Osteoblast (primary cell): ENCODE data around the gene RASL10A. TPM values are rescaled to one million over a fixed set of nuclear protein-coding genes. Genes with fewer than 3 reads are reported as not detected.

Source experiments
- DNase-seq: peaks from one replicate; pipeline ENCODE4 v3.0.0; 2011; ENCODE audit warnings: low spot score, mixed read lengths; ENCODE audit not compliant: insufficient read length; ENCODE audit errors: missing footprints
- H2AFZ ChIP-seq: 2 replicates; pipeline ENCODE4 v1.6.0; 2011; ENCODE audit warnings: mild to moderate bottlenecking, low read length
- H3K27ac ChIP-seq: 2 replicates; pipeline ENCODE4 v1.5.1; 2011; ENCODE audit warnings: mild to moderate bottlenecking, low read depth, low read length, moderate library complexity
- H3K27me3 ChIP-seq: 2 replicates; pipeline ENCODE4 v1.6.0; 2012; ENCODE audit warnings: mild to moderate bottlenecking, control low read depth, inconsistent platforms, low read length, moderate library complexity; ENCODE audit not compliant: insufficient read depth
- H3K36me3 ChIP-seq: 2 replicates; pipeline ENCODE4 v1.5.1; 2011; ENCODE audit warnings: mild to moderate bottlenecking, low read length, control low read depth, moderate library complexity; ENCODE audit not compliant: insufficient read depth
- H3K4me1 ChIP-seq: 2 replicates; pipeline ENCODE4 v1.5.1; 2011; ENCODE audit warnings: mild to moderate bottlenecking, low read length, control low read depth, moderate library complexity; ENCODE audit not compliant: insufficient read depth
- H3K4me2 ChIP-seq: 2 replicates; pipeline ENCODE4 v1.6.0; 2011; ENCODE audit warnings: mild to moderate bottlenecking, low read length; ENCODE audit not compliant: insufficient read depth
- H3K4me3 ChIP-seq: fragments of 200-600 bp; sonication (generic); 3 replicates; pipeline ENCODE4 v1.5.1; 2012; ENCODE audit warnings: mild to moderate bottlenecking, low read length, inconsistent platforms; ENCODE audit not compliant: insufficient read depth
- H3K79me2 ChIP-seq: 2 replicates; pipeline ENCODE4 v1.6.0; 2012; ENCODE audit warnings: mild to moderate bottlenecking, low read length, control low read depth, inconsistent platforms; ENCODE audit not compliant: insufficient read depth
- H3K9me3 ChIP-seq: 2 replicates; pipeline ENCODE4 v1.5.1; 2011; ENCODE audit warnings: low read depth, low read length, control low read depth
- H4K20me1 ChIP-seq: 2 replicates; pipeline ENCODE4 v1.6.0; 2012; ENCODE audit warnings: mild to moderate bottlenecking, low read length, control low read depth; ENCODE audit not compliant: insufficient read depth
- total RNA-seq: library from RNA; depleted of rRNA; stranded (reverse); fragments of >200 nt; gene quantifications from 2 replicates; pipeline ENCODE4 v1.2.3, GENCODE V29; 2012
- TF ChIP-seq, protein P1 (sequence below): IDR thresholded peaks from 2 replicates; pipeline ENCODE4 v1.5.1; 2011; ENCODE audit warnings: mild to moderate bottlenecking, low read depth, low read length, moderate library complexity; ENCODE audit errors: extremely low read depth

The RASL10A gene
- total RNA-seq, 1 donor = not detected

GRCh38 chr22:29309332-29310064, 6.0 kb downstream of the RASL10A start:
- Histone ChIP-seq H3K27me3 (peaks cover 15% of the 10 kb centered on the region), H4K20me1 (peaks cover 17% of the 10 kb centered on the region), H3K79me2 (peaks cover 32% of the 10 kb centered on the region), H3K9me3 (no peaks in the 10 kb centered on the region), H2AFZ (no peak overlapping the region), H3K4me3 (peak overlapping the region; percentile 10), H3K36me3 (no peaks in the 10 kb centered on the region), H3K4me2 (peak overlapping the region; percentile 32), H3K27ac (peak overlapping the region; percentile 78), H3K4me1 (peaks cover 37% of the 10 kb centered on the region)
- peak; percentile 77 for DNase-seq
- TF ChIP-seq, protein P1, sequence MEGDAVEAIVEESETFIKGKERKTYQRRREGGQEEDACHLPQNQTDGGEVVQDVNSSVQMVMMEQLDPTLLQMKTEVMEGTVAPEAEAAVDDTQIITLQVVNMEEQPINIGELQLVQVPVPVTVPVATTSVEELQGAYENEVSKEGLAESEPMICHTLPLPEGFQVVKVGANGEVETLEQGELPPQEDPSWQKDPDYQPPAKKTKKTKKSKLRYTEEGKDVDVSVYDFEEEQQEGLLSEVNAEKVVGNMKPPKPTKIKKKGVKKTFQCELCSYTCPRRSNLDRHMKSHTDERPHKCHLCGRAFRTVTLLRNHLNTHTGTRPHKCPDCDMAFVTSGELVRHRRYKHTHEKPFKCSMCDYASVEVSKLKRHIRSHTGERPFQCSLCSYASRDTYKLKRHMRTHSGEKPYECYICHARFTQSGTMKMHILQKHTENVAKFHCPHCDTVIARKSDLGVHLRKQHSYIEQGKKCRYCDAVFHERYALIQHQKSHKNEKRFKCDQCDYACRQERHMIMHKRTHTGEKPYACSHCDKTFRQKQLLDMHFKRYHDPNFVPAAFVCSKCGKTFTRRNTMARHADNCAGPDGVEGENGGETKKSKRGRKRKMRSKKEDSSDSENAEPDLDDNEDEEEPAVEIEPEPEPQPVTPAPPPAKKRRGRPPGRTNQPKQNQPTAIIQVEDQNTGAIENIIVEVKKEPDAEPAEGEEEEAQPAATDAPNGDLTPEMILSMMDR = no peak

DNA sequence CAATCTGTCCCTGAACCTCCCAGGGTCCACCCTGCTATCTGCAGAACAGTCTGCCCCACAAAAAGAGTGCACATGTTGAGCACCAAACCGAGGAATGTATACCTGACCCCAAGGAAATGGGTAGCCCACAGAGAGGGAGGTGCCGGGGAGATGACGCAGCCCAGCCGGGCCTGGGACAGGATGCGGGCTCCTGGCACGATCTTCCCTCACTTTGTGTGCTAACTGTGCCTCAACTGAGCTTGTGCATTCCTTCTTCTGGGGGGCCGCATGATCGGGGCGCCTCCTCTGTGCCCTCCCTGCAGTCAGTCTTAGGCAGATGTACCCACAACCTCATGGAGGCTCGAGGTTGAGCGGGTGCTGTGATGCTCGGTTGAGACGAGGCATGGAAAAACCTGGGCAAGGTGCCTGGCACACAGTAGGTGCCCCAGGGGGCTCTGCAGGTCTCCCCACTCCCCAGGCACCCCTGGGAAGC, 6.7 kb downstream of the RASL10A start:
- Histone ChIP-seq H3K27ac (peak overlapping the region; percentile 78), H3K9me3 (no peaks in the 10 kb centered on the region), H3K27me3 (peaks cover 8% of the 10 kb centered on the region), H2AFZ (no peak overlapping the region), H3K4me1 (peaks cover 37% of the 10 kb centered on the region), H3K4me3 (peak overlapping the region; percentile 25), H3K36me3 (no peaks in the 10 kb centered on the region), H4K20me1 (peaks cover 14% of the 10 kb centered on the region), H3K79me2 (peaks cover 32% of the 10 kb centered on the region), H3K4me2 (peak overlapping the region; percentile 32)
- TF ChIP-seq, protein P1 = no peak
- DNase-seq = peak; percentile 96

DNA sequence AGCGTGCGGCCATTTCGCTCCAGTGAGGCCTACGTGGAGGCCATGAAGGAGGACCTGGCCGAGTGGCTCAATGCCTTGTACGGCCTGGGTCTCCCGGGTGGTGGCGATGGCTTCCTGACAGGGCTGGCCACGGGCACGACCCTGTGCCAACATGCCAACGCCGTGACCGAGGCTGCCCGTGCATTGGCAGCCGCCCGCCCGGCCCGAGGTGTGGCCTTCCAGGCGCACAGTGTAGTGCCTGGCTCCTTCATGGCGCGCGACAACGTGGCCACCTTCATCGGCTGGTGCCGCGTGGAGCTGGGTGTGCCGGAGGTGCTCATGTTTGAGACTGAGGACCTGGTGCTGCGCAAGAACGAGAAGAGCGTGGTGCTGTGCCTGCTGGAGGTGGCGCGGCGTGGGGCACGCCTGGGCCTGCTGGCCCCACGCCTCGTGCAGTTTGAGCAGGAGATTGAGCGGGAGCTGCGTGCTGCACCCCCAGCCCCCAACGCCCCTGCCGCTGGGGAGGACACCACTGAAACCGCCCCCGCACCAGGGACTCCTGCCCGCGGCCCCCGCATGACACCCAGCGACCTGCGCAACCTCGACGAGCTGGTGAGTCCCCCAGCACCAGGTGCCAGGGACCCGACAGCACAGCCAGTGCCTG, 7.2 kb downstream of the RASL10A start:
- H3K27me3 ChIP-seq = peaks cover 3% of the 10 kb centered on the region
- H3K36me3 ChIP-seq = no peaks in the 10 kb centered on the region
- peak overlapping the region; percentile 95 for H3K4me2 ChIP-seq
- H4K20me1 ChIP-seq = peaks cover 14% of the 10 kb centered on the region
- peaks cover 32% of the 10 kb centered on the region for H3K79me2 ChIP-seq
- peak overlapping the region; percentile 81 for H3K4me3 ChIP-seq
- H3K4me1 ChIP-seq = peaks cover 37% of the 10 kb centered on the region
- peak overlapping the region; percentile 65 for H3K27ac ChIP-seq
- no peaks in the 10 kb centered on the region for H3K9me3 ChIP-seq
- DNase-seq = peak; percentile 62
- TF ChIP-seq, protein P1 = no peak
- no peak overlapping the region for H2AFZ ChIP-seq

DNA sequence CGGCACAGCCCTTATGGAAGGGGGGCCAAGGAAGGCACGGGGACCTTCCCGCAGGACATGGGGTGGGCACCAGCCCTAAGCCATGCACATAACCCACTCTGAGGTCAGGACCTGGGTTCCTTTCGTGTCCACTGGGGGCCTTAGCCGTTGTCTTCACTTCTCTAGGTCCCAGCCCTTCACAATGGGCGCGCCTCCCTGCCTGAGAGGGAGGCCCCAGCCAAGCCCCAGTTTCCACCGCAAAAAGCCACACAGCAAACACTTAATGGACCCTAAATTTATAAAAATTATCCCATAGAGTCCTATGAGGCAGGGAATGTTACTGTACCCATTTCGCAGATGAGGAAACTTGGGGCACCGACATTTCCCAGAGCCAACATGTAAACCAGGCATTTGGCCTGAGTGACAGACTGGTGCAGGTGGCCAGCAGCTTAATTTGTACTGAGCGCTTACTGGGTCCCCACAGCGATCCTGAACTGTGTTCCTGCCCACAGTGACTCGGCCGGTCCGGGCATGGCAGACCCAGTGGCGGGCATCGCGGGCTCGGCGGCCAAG, 7.8 kb downstream of the RASL10A start:
- no peaks in the 10 kb centered on the region for H3K36me3 ChIP-seq
- peaks cover 37% of the 10 kb centered on the region for H3K4me1 ChIP-seq
- peak; percentile 86 for DNase-seq
- H4K20me1 ChIP-seq = peaks cover 9% of the 10 kb centered on the region
- peak overlapping the region; percentile 65 for H3K27ac ChIP-seq
- peaks cover 32% of the 10 kb centered on the region for H3K79me2 ChIP-seq
- TF ChIP-seq, protein P1 = no peak
- H3K4me2 ChIP-seq = peak overlapping the region; percentile 95
- H3K9me3 ChIP-seq = no peaks in the 10 kb centered on the region
- peak overlapping the region; percentile 85 for H2AFZ ChIP-seq
- peak overlapping the region; percentile 81 for H3K4me3 ChIP-seq
- no peaks in the 10 kb centered on the region for H3K27me3 ChIP-seq
